Measurements from ENCODE around the gene CCDC34.

The CCDC34 gene

DNA sequence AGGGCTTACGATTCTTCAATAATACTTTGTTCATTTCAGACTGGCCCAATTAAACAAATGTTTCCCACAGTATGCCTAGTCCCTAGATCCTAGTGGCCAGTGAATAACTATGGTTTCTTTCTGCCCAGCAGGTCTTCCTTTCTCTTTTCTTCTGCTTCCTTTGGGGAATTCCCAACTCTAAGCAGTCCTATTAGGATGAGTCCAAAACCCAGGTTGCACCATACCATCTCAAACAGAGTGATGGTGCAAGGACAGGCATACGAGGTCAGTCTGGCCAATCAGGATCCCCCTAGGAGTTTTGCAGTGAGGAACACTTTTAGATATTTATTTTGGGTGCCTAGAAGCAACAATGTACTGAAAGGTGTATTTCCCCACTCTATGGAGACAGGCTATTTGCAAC is 41.4 kb upstream of the CCDC34 start:
- no peaks in the 10 kb centered on the region for H3K36me3 ChIP-seq (ENCODE audit: insufficient read depth, low read length)
- no peak overlapping the region for H3K4me3 ChIP-seq (ENCODE audit: low read length, poor library complexity, severe bottlenecking)
- no peak overlapping the region for H3K4me2 ChIP-seq (ENCODE audit: low read depth, low read length, poor library complexity, severe bottlenecking)
- H3K79me2 ChIP-seq (ENCODE audit: insufficient read depth, low read length), result no peaks in the 10 kb centered on the region
- TF ChIP-seq, protein P1, sequence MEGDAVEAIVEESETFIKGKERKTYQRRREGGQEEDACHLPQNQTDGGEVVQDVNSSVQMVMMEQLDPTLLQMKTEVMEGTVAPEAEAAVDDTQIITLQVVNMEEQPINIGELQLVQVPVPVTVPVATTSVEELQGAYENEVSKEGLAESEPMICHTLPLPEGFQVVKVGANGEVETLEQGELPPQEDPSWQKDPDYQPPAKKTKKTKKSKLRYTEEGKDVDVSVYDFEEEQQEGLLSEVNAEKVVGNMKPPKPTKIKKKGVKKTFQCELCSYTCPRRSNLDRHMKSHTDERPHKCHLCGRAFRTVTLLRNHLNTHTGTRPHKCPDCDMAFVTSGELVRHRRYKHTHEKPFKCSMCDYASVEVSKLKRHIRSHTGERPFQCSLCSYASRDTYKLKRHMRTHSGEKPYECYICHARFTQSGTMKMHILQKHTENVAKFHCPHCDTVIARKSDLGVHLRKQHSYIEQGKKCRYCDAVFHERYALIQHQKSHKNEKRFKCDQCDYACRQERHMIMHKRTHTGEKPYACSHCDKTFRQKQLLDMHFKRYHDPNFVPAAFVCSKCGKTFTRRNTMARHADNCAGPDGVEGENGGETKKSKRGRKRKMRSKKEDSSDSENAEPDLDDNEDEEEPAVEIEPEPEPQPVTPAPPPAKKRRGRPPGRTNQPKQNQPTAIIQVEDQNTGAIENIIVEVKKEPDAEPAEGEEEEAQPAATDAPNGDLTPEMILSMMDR (conservative IDR thresholded peaks at IDR 0.05; ENCODE audit: low read length), result no peak
- no peak for TF ChIP-seq EZH2phosphoT487 (IDR thresholded peaks at IDR 0.05; ENCODE audit: borderline replicate concordance)
- H3F3A ChIP-seq (ENCODE audit: low read depth), result no peaks in the 10 kb centered on the region
- peaks cover 4% of the 10 kb centered on the region for H3K4me1 ChIP-seq (ENCODE audit: insufficient read depth, low read length, poor library complexity, severe bottlenecking)
- H4K20me1 ChIP-seq (ENCODE audit: insufficient read depth, low read length, poor library complexity, severe bottlenecking), result no peaks in the 10 kb centered on the region
- no peak overlapping the region for H3K9ac ChIP-seq (ENCODE audit: low read depth, low read length, poor library complexity, severe bottlenecking)
- H3K27me3 ChIP-seq (ENCODE audit: insufficient read depth, low read length, poor library complexity, severe bottlenecking), result no peaks in the 10 kb centered on the region
- H3K9me2 ChIP-seq (replicated peaks; ENCODE audit: low read depth, low read length), result no peaks in the 10 kb centered on the region
- no peaks in the 10 kb centered on the region for H3K9me3 ChIP-seq (ENCODE audit: insufficient read depth, low read depth, low read length)
- no peak overlapping the region for H2AFZ ChIP-seq (ENCODE audit: low read length)

GRCh38 chr11:27403195-27403594 is 40.2 kb upstream of the CCDC34 start:
- no peaks in the 10 kb centered on the region for H3K27me3 ChIP-seq (ENCODE audit: insufficient read depth, low read length, poor library complexity, severe bottlenecking)
- no peak overlapping the region for H3K9ac ChIP-seq (ENCODE audit: low read depth, low read length, poor library complexity, severe bottlenecking)
- no peaks in the 10 kb centered on the region for H3K9me2 ChIP-seq (replicated peaks; ENCODE audit: low read depth, low read length)
- H4K20me1 ChIP-seq (ENCODE audit: insufficient read depth, low read length, poor library complexity, severe bottlenecking), result no peaks in the 10 kb centered on the region
- H3K79me2 ChIP-seq (ENCODE audit: insufficient read depth, low read length), result no peaks in the 10 kb centered on the region
- H2AFZ ChIP-seq (ENCODE audit: low read length), result no peak overlapping the region
- no peaks in the 10 kb centered on the region for H3K9me3 ChIP-seq (ENCODE audit: insufficient read depth, low read depth, low read length)
- no peak overlapping the region for H3K4me3 ChIP-seq (ENCODE audit: low read length, poor library complexity, severe bottlenecking)
- no peaks in the 10 kb centered on the region for H3K36me3 ChIP-seq (ENCODE audit: insufficient read depth, low read length)
- H3F3A ChIP-seq (ENCODE audit: low read depth), result no peaks in the 10 kb centered on the region
- H3K4me2 ChIP-seq (ENCODE audit: low read depth, low read length, poor library complexity, severe bottlenecking), result no peak overlapping the region
- TF ChIP-seq, protein P1 (conservative IDR thresholded peaks at IDR 0.05; ENCODE audit: low read length), result no peak
- no peak for TF ChIP-seq EZH2phosphoT487 (IDR thresholded peaks at IDR 0.05; ENCODE audit: borderline replicate concordance)
- peaks cover 4% of the 10 kb centered on the region for H3K4me1 ChIP-seq (ENCODE audit: insufficient read depth, low read length, poor library complexity, severe bottlenecking)

GRCh38 chr11:27402450-27402849 is 39.4 kb upstream of the CCDC34 start:
- Histone ChIP-seq H3F3A (ENCODE audit: low read depth) (no peaks in the 10 kb centered on the region), H3K4me1 (ENCODE audit: insufficient read depth, low read length, poor library complexity, severe bottlenecking) (peaks cover 4% of the 10 kb centered on the region), H3K9ac (ENCODE audit: low read depth, low read length, poor library complexity, severe bottlenecking) (no peak overlapping the region), H3K4me2 (ENCODE audit: low read depth, low read length, poor library complexity, severe bottlenecking) (no peak overlapping the region), H3K79me2 (ENCODE audit: insufficient read depth, low read length) (no peaks in the 10 kb centered on the region), H3K36me3 (ENCODE audit: insufficient read depth, low read length) (no peaks in the 10 kb centered on the region), H4K20me1 (ENCODE audit: insufficient read depth, low read length, poor library complexity, severe bottlenecking) (no peaks in the 10 kb centered on the region), H2AFZ (ENCODE audit: low read length) (no peak overlapping the region), H3K4me3 (ENCODE audit: low read length, poor library complexity, severe bottlenecking) (no peak overlapping the region), H3K9me2 (replicated peaks; ENCODE audit: low read depth, low read length) (no peaks in the 10 kb centered on the region), H3K9me3 (ENCODE audit: insufficient read depth, low read depth, low read length) (no peaks in the 10 kb centered on the region), H3K27me3 (ENCODE audit: insufficient read depth, low read length, poor library complexity, severe bottlenecking) (no peaks in the 10 kb centered on the region)
- no peak for TF ChIP-seq EZH2phosphoT487 (IDR thresholded peaks at IDR 0.05; ENCODE audit: borderline replicate concordance)
- TF ChIP-seq, protein P1 (conservative IDR thresholded peaks at IDR 0.05; ENCODE audit: low read length), result no peak
